MCF 10A (cell line): ENCODE results near the gene DHRS4L2. TPM values are rescaled to one million over a fixed set of nuclear protein-coding genes. Genes with fewer than 3 reads are reported as not detected.
"Not testable (repeated sequence)": the region's sequence is repeated elsewhere in the genome, so short reads cannot be mapped to it uniquely, and the experiment has no call there.

Source experiments
- BruUV-seq: library from RNA; stranded (reverse); fragments of 400-500 nt; replicated peaks from 2 replicates; lab custom pipeline; 2021; lab: Mats Ljungman, UMichigan
- CTCF ChIA-PET: fragments of 300-600 bp; sonication (Branson Sonifier 250); formaldehyde crosslinking; extraction: SDS; loops from one replicate; lab custom pipeline; 2021; ENCODE audit warnings: antibody characterized with exemption, inconsistent platforms; lab: Yijun Ruan, JAX
- POLR2A ChIA-PET: fragments of 300-600, 350-650 bp; sonication (Branson Sonifier 250); formaldehyde crosslinking; extraction: SDS; loops from one replicate; lab custom pipeline; 2020; ENCODE audit warnings: antibody characterized with exemption, inconsistent platforms; lab: Yijun Ruan, JAX
- DNase-seq: peaks from one replicate; pipeline ENCODE4 v3.0.0-alpha.2; 2018; ENCODE audit not compliant: unreplicated experiment
- H3K27ac Mint-ChIP-seq: one replicate; pipeline ENCODE4 v1.8.0; 2022; ENCODE audit warnings: mild to moderate bottlenecking, low read depth, mixed read lengths; ENCODE audit not compliant: unreplicated experiment
- H3K27me3 Mint-ChIP-seq: one replicate; pipeline ENCODE4 v1.8.0; 2022; ENCODE audit warnings: mixed read lengths; ENCODE audit not compliant: insufficient read depth, unreplicated experiment
- H3K36me3 Mint-ChIP-seq: one replicate; pipeline ENCODE4 v1.8.0; 2022; ENCODE audit warnings: mild to moderate bottlenecking, moderate library complexity, mixed read lengths; ENCODE audit not compliant: insufficient read depth, unreplicated experiment
- H3K4me1 Mint-ChIP-seq: one replicate; pipeline ENCODE4 v1.8.0; 2022; ENCODE audit warnings: mixed read lengths; ENCODE audit not compliant: insufficient read depth, unreplicated experiment
- H3K4me3 Mint-ChIP-seq: one replicate; pipeline ENCODE4 v1.8.0; 2022; ENCODE audit warnings: mild to moderate bottlenecking, moderate library complexity, mixed read lengths; ENCODE audit not compliant: unreplicated experiment
- H3K9me3 Mint-ChIP-seq: one replicate; pipeline ENCODE4 v1.8.0; 2022; ENCODE audit warnings: mixed read lengths; ENCODE audit not compliant: unreplicated experiment
- CTCF ChIP-seq: fragments of 200-600 bp; IDR thresholded peaks from one replicate; pipeline ENCODE4 v1.8.0; 2022; ENCODE audit warnings: antibody characterized with exemption, mild to moderate bottlenecking; ENCODE audit not compliant: unreplicated experiment
- intact Hi-C: fragments of 100-400 bp; cut with micrococcal nuclease; formaldehyde crosslinking; loops from 2 replicates; pipeline ENCODE4 v1.14.1; 2022
- total RNA-seq: library from RNA; stranded (reverse); gene quantifications from 2 replicates; pipeline ENCODE4 v1.2.3, GENCODE V29; 2022

Gene DHRS4L2
- total RNA-seq, 1 experiment from 2014 or later, result 20.8 TPM

GRCh38 chr14:23984891-23985602, 3.7 kb upstream of the DHRS4L2 start:
- no TSS peak for BruUV-seq
- Mint-ChIP-seq H3K9me3 (no peaks in the 10 kb centered on the region), H3K27ac (no peak overlapping the region), H3K4me3 (no peak overlapping the region), H3K4me1 (peaks cover 18% of the 10 kb centered on the region), H3K27me3 (no peaks in the 10 kb centered on the region), H3K36me3 (no peaks in the 10 kb centered on the region)
- CTCF ChIA-PET, result interaction anchor here (0.6 to 3.0 kb wide), 3 partner anchors 8 to 258 kb away, joined by 3 to 24 read pairs (median 12); no protein-coding TSS in a partner anchor
- DNase-seq, result peak; percentile 87
- no peak for TF ChIP-seq CTCF
- POLR2A ChIA-PET, result interaction anchor here (0.9 to 1.3 kb wide), 2 partner anchors 125 to 129 kb away, joined by 3 read pairs; no protein-coding TSS in a partner anchor
- intact Hi-C loops, result loop anchor here (5.0 kb wide), 1 partner anchor 52 kb away; no protein-coding TSS in a partner anchor

- peaks cover 18% of the 10 kb centered on the region for H3K4me1 Mint-ChIP-seq
- not testable (repeated sequence) for BruUV-seq, H3K9me3 Mint-ChIP-seq, H3K27me3 Mint-ChIP-seq, H3K36me3 Mint-ChIP-seq, DNase-seq
- H3K4me3 Mint-ChIP-seq, result peak overlapping the region; percentile 73
- intact Hi-C loops, result loop anchor here (5.0 kb wide), 1 partner anchor 49 kb away; no protein-coding TSS in a partner anchor
- CTCF ChIA-PET, result interaction anchor here (0.7 to 1.7 kb wide), 2 partner anchors 103 to 104 kb away, joined by 3 to 7 read pairs; no protein-coding TSS in a partner anchor
- H3K27ac Mint-ChIP-seq, result peak overlapping the region; percentile 61
- POLR2A ChIA-PET, result interaction anchor here (0.7 to 1.5 kb wide), 5 partner anchors 105 to 1768 kb away, joined by 3 to 8 read pairs (median 4); partner anchors contain the start of genes DCAF11 and NRL
These were observed 514 bp upstream of the DHRS4L2 start for GRCh38 chr14:23988223-23988606.

- H3K36me3 Mint-ChIP-seq, DNase-seq, H3K27me3 Mint-ChIP-seq, BruUV-seq, H3K9me3 Mint-ChIP-seq: not testable (repeated sequence)
- peak overlapping the region; percentile 73 for H3K4me3 Mint-ChIP-seq
- ChIA-PET CTCF (interaction anchor here (0.6 to 1.7 kb wide), 2 partner anchors 101 to 421 kb away, joined by 3 to 7 read pairs; no protein-coding TSS in a partner anchor), POLR2A (interaction anchor here (1.2 to 1.6 kb wide), 3 partner anchors 29 to 124 kb away, joined by 3 to 8 read pairs (median 5); partner anchors contain the start of genes DCAF11 and NRL)
- peak overlapping the region; percentile 71 for H3K27ac Mint-ChIP-seq
- intact Hi-C loops, result loop anchor here (5.0 kb wide), 1 partner anchor 47 kb away; no protein-coding TSS in a partner anchor
- peaks cover 18% of the 10 kb centered on the region for H3K4me1 Mint-ChIP-seq
These were observed 1.2 kb downstream of the DHRS4L2 start for GRCh38 chr14:23989734-23990445.

GRCh38 chr14:23990961-23991360, 2.2 kb downstream of the DHRS4L2 start:
- CTCF ChIA-PET, BruUV-seq: not testable (repeated sequence)

GRCh38 chr14:23993042-23993441, 4.3 kb downstream of the DHRS4L2 start:
- H3K9me3 Mint-ChIP-seq, H3K4me3 Mint-ChIP-seq, H3K27ac Mint-ChIP-seq, H3K4me1 Mint-ChIP-seq, CTCF ChIA-PET, H3K27me3 Mint-ChIP-seq, H3K36me3 Mint-ChIP-seq, intact Hi-C loops, BruUV-seq, DNase-seq: not testable (repeated sequence)
- POLR2A ChIA-PET, result interaction anchor here (0.6 kb wide), 1 partner anchor 41 kb away, joined by 3 read pairs; no protein-coding TSS in a partner anchor

More at GRCh38 chr14:23990961-23991360, 2.2 kb downstream of the DHRS4L2 start:
- H3K9me3 Mint-ChIP-seq, intact Hi-C loops, DNase-seq, H3K36me3 Mint-ChIP-seq, H3K27me3 Mint-ChIP-seq, H3K4me3 Mint-ChIP-seq, POLR2A ChIA-PET, H3K27ac Mint-ChIP-seq: not testable (repeated sequence)
- H3K4me1 Mint-ChIP-seq, result peaks cover 11% of the 10 kb centered on the region

- intact Hi-C loops, H3K9me3 Mint-ChIP-seq, POLR2A ChIA-PET, H3K4me3 Mint-ChIP-seq, DNase-seq, H3K27ac Mint-ChIP-seq, H3K36me3 Mint-ChIP-seq, H3K27me3 Mint-ChIP-seq, BruUV-seq, H3K4me1 Mint-ChIP-seq, CTCF ChIA-PET: not testable (repeated sequence)
These were observed 7.3 kb downstream of the DHRS4L2 start for GRCh38 chr14:23996009-23996408.

GRCh38 chr14:23996825-23997224, 8.1 kb downstream of the DHRS4L2 start:
- BruUV-seq, intact Hi-C loops, H3K27me3 Mint-ChIP-seq, H3K4me3 Mint-ChIP-seq, H3K4me1 Mint-ChIP-seq, CTCF ChIA-PET, H3K36me3 Mint-ChIP-seq, H3K27ac Mint-ChIP-seq, H3K9me3 Mint-ChIP-seq, POLR2A ChIA-PET, DNase-seq: not testable (repeated sequence)

GRCh38 chr14:23999640-24000039, 10.9 kb downstream of the DHRS4L2 start:
- H3K27ac Mint-ChIP-seq, H3K4me1 Mint-ChIP-seq, H3K36me3 Mint-ChIP-seq, H3K9me3 Mint-ChIP-seq, POLR2A ChIA-PET, BruUV-seq, CTCF ChIA-PET, intact Hi-C loops, DNase-seq, H3K27me3 Mint-ChIP-seq, H3K4me3 Mint-ChIP-seq: not testable (repeated sequence)
